ENCODE data around the gene FRY. TPM values are rescaled to one million over a fixed set of nuclear protein-coding genes. Genes with fewer than 3 reads are reported as not detected.

FRY gene
- total and polyA plus RNA-seq, 2 of the 13 experiments (the other 11 are each of a cell fraction or from before 2014, with no cell fraction given) = 8.2 to 13.1 TPM

DNA sequence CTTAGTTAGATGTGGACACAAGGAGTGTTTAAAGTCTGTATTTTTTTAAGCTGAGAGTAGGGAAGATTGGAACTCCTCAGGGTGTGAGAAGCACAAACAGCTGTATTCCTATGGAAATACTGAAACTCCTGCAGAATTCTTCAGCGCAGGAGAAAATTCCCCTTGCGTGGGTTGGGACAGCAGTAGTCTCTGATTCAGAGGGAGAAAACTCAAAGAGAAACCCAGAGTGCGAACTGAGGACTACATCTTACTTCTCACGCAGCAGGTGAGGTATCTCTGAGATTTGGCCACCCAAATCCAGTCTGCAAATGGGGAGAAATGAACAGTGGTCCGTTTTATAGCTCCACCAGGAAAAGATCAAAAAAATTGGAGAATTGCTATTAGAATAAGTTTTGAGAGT lies 60.9 kb downstream of the FRY start:
- H3K36me3 ChIP-seq (replicated peaks in 1 of 2; ENCODE audit: control insufficient read depth in 1 of 2, insufficient read depth in 2 of 2, low read length in 2 of 2) = no peaks in the 10 kb centered on the region; a peak in 1 of 5 replicates
- POLR2A ChIA-PET = no interaction called here
- TF ChIP-seq, protein P1, sequence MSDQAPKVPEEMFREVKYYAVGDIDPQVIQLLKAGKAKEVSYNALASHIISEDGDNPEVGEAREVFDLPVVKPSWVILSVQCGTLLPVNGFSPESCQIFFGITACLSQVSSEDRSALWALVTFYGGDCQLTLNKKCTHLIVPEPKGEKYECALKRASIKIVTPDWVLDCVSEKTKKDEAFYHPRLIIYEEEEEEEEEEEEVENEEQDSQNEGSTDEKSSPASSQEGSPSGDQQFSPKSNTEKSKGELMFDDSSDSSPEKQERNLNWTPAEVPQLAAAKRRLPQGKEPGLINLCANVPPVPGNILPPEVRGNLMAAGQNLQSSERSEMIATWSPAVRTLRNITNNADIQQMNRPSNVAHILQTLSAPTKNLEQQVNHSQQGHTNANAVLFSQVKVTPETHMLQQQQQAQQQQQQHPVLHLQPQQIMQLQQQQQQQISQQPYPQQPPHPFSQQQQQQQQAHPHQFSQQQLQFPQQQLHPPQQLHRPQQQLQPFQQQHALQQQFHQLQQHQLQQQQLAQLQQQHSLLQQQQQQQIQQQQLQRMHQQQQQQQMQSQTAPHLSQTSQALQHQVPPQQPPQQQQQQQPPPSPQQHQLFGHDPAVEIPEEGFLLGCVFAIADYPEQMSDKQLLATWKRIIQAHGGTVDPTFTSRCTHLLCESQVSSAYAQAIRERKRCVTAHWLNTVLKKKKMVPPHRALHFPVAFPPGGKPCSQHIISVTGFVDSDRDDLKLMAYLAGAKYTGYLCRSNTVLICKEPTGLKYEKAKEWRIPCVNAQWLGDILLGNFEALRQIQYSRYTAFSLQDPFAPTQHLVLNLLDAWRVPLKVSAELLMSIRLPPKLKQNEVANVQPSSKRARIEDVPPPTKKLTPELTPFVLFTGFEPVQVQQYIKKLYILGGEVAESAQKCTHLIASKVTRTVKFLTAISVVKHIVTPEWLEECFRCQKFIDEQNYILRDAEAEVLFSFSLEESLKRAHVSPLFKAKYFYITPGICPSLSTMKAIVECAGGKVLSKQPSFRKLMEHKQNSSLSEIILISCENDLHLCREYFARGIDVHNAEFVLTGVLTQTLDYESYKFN (CRISPR knock-in tag; conservative IDR thresholded peaks at IDR 0.05) = no peak
- TF ChIP-seq ZNF841 (CRISPR knock-in tag; IDR thresholded peaks at IDR 0.05; ENCODE audit: borderline replicate concordance) (no peak), NFIB (CRISPR knock-in tag; IDR thresholded peaks at IDR 0.05; ENCODE audit: borderline replicate concordance) (no peak)
- H3K27ac ChIP-seq (ENCODE audit: extremely low read length, insufficient read depth, low read length) = no peak overlapping the region
- no peaks in the 10 kb centered on the region for H4K20me1 ChIP-seq (ENCODE audit: insufficient read depth, low read length)
- no peak overlapping the region for H2AFZ ChIP-seq (ENCODE audit: low read length)
- H3K27me3 ChIP-seq (ENCODE audit: control insufficient read depth in 1 of 2, insufficient read depth in 2 of 2, low read length in 2 of 2) = no peaks in the 10 kb centered on the region
- no peak overlapping the region for H3K4me2 ChIP-seq (ENCODE audit: low read depth, low read length)
- intact Hi-C loops (cut with micrococcal nuclease; ENCODE audit: unreplicated experiment) = no loop called here
- peaks cover 21% of the 10 kb centered on the region for H3K4me1 ChIP-seq (ENCODE audit: insufficient read depth, low read length)
- ATAC-seq (no peak), FAIRE-seq (no peak), DNase-seq (ENCODE audit: low spot score) (no peak)
- no peak overlapping the region for H3K4me3 ChIP-seq (replicated peaks in 1 of 3; ENCODE audit: insufficient read depth in 1 of 3, low read depth in 2 of 3, low read length in 3 of 3)
- whole genome bisulfite sequencing (ENCODE audit: low lambda C conversion rate) = 91% methylated on average over 5 of the region's 5 CpGs
- no TSS peak for BruUV-seq (replicated peaks)
- CTCF ChIA-PET (ENCODE audit: low intra/inter-chr PET ratio, low total read pairs) = no interaction called here
- H3K9me3 ChIP-seq (ENCODE audit: low read length) = no peaks in the 10 kb centered on the region
- in situ Hi-C loops (cut with HindIII; ENCODE audit: extremely low pct_ligation_motif_present, low pct_unique_long_range_greater_than_20kb) = no loop called here
- H3K79me2 ChIP-seq (ENCODE audit: insufficient read depth, low read length) = no peaks in the 10 kb centered on the region
- no peak overlapping the region for H3K9ac ChIP-seq (ENCODE audit: insufficient read depth, low read depth, low read length)

DNA sequence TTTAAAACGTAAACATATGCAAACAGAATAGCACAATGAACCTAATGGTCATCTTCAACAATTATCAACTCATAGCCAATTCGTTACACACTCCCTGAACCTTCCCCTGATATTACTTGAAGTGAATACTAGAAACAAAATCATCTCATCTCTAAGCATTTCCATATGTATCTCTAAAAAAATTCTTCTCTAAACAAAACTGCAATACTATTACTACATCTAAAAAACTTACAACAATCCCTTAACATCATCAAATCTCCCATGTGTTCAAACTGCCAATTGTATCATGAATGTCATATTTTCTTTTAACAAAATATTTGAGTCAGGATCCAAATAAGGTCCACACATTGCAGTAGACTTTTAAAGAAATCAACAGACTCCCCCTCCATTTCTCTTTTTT lies 61.4 kb downstream of the FRY start:
- no peaks in the 10 kb centered on the region for H3K9me3 ChIP-seq (ENCODE audit: low read length)
- no peak overlapping the region for H2AFZ ChIP-seq (ENCODE audit: low read length)
- no peaks in the 10 kb centered on the region; a peak in 1 of 5 replicates for H3K36me3 ChIP-seq (replicated peaks in 1 of 2; ENCODE audit: control insufficient read depth in 1 of 2, insufficient read depth in 2 of 2, low read length in 2 of 2)
- no peaks in the 10 kb centered on the region for H3K79me2 ChIP-seq (ENCODE audit: insufficient read depth, low read length)
- H3K4me2 ChIP-seq (ENCODE audit: low read depth, low read length) = no peak overlapping the region
- no peak for ATAC-seq
- no peaks in the 10 kb centered on the region for H4K20me1 ChIP-seq (ENCODE audit: insufficient read depth, low read length)
- BruUV-seq (replicated peaks) = no TSS peak
- no peak overlapping the region for H3K27ac ChIP-seq (ENCODE audit: extremely low read length, insufficient read depth, low read length)
- no peak for FAIRE-seq
- H3K27me3 ChIP-seq (ENCODE audit: control insufficient read depth in 1 of 2, insufficient read depth in 2 of 2, low read length in 2 of 2) = no peaks in the 10 kb centered on the region
- ChIA-PET CTCF (ENCODE audit: low intra/inter-chr PET ratio, low total read pairs) (no interaction called here), POLR2A (no interaction called here)
- intact Hi-C loops (cut with micrococcal nuclease; ENCODE audit: unreplicated experiment) (no loop called here), in situ Hi-C loops (cut with HindIII; ENCODE audit: extremely low pct_ligation_motif_present, low pct_unique_long_range_greater_than_20kb) (no loop called here)
- no peak overlapping the region for H3K9ac ChIP-seq (ENCODE audit: insufficient read depth, low read depth, low read length)
- DNase-seq (ENCODE audit: low spot score) = no peak
- H3K4me1 ChIP-seq (ENCODE audit: insufficient read depth, low read length) = peaks cover 16% of the 10 kb centered on the region
- no peak overlapping the region for H3K4me3 ChIP-seq (replicated peaks in 1 of 3; ENCODE audit: insufficient read depth in 1 of 3, low read depth in 2 of 3, low read length in 3 of 3)
- 92% methylated on average over 2 of the region's 2 CpGs for WGBS (ENCODE audit: low lambda C conversion rate)
- TF ChIP-seq KMT2A (CRISPR knock-in tag; IDR thresholded peaks at IDR 0.05) (no peak), PHF8 (CRISPR knock-in tag; IDR thresholded peaks at IDR 0.05) (no peak), HOXA5 (CRISPR knock-in tag; IDR thresholded peaks at IDR 0.05) (no peak), WIZ (CRISPR knock-in tag; IDR thresholded peaks at IDR 0.05) (no peak), TRIM24 (CRISPR knock-in tag; IDR thresholded peaks at IDR 0.05) (no peak)
- TF ChIP-seq, protein P2, sequence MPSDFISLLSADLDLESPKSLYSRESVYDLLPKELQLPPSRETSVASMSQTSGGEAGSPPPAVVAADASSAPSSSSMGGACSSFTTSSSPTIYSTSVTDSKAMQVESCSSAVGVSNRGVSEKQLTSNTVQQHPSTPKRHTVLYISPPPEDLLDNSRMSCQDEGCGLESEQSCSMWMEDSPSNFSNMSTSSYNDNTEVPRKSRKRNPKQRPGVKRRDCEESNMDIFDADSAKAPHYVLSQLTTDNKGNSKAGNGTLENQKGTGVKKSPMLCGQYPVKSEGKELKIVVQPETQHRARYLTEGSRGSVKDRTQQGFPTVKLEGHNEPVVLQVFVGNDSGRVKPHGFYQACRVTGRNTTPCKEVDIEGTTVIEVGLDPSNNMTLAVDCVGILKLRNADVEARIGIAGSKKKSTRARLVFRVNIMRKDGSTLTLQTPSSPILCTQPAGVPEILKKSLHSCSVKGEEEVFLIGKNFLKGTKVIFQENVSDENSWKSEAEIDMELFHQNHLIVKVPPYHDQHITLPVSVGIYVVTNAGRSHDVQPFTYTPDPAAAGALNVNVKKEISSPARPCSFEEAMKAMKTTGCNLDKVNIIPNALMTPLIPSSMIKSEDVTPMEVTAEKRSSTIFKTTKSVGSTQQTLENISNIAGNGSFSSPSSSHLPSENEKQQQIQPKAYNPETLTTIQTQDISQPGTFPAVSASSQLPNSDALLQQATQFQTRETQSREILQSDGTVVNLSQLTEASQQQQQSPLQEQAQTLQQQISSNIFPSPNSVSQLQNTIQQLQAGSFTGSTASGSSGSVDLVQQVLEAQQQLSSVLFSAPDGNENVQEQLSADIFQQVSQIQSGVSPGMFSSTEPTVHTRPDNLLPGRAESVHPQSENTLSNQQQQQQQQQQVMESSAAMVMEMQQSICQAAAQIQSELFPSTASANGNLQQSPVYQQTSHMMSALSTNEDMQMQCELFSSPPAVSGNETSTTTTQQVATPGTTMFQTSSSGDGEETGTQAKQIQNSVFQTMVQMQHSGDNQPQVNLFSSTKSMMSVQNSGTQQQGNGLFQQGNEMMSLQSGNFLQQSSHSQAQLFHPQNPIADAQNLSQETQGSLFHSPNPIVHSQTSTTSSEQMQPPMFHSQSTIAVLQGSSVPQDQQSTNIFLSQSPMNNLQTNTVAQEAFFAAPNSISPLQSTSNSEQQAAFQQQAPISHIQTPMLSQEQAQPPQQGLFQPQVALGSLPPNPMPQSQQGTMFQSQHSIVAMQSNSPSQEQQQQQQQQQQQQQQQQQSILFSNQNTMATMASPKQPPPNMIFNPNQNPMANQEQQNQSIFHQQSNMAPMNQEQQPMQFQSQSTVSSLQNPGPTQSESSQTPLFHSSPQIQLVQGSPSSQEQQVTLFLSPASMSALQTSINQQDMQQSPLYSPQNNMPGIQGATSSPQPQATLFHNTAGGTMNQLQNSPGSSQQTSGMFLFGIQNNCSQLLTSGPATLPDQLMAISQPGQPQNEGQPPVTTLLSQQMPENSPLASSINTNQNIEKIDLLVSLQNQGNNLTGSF (CRISPR knock-in tag; IDR thresholded peaks at IDR 0.05) = no peak
- TF ChIP-seq, protein P3, sequence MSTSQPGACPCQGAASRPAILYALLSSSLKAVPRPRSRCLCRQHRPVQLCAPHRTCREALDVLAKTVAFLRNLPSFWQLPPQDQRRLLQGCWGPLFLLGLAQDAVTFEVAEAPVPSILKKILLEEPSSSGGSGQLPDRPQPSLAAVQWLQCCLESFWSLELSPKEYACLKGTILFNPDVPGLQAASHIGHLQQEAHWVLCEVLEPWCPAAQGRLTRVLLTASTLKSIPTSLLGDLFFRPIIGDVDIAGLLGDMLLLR (CRISPR knock-in tag; IDR thresholded peaks at IDR 0.05) = no peak

Data from HepG2 (cell line).